Central memory CD8-positive, alpha-beta T cell (primary cell): ENCODE results near the gene SCG2.

ENCODE experiments used
- ATAC-seq: fragments of 150-1000 bp; cut with Tn5 transposase; replicated peaks from 2 replicates; pipeline ENCODE4 v1.10.0; 2022; ENCODE audit warnings: mild to moderate bottlenecking, moderate FRiP score, moderate number of reproducible peaks; ENCODE audit not compliant: poor library complexity, severe bottlenecking; ENCODE audit errors: extremely low read depth
- DNase-seq, 2 donors: peaks; one replicate each; pipeline ENCODE4 v3.0.0; 2021; ENCODE audit warnings: low spot score in 2 of 2
- H3K27ac Mint-ChIP-seq: one replicate; pipeline ENCODE4 v1.8.0; 2022; ENCODE audit warnings: low read depth, mild to moderate bottlenecking, moderate library complexity, mixed read lengths
- H3K27me3 Mint-ChIP-seq: one replicate; pipeline ENCODE4 v1.8.0; 2022; ENCODE audit warnings: mixed read lengths
- H3K36me3 Mint-ChIP-seq: one replicate; pipeline ENCODE4 v1.8.0; 2022; ENCODE audit warnings: mild to moderate bottlenecking, moderate library complexity, mixed read lengths; ENCODE audit not compliant: insufficient read depth
- H3K4me1 Mint-ChIP-seq: one replicate; pipeline ENCODE4 v1.8.0; 2022; ENCODE audit warnings: mixed read lengths
- H3K4me3 Mint-ChIP-seq: one replicate; pipeline ENCODE4 v1.8.0; 2022; ENCODE audit warnings: mild to moderate bottlenecking, moderate library complexity, mixed read lengths
- H3K9me3 Mint-ChIP-seq: one replicate; pipeline ENCODE4 v1.8.0; 2022; ENCODE audit warnings: mixed read lengths

Gene SCG2

GRCh38 chr2:223626716-223627115 is 24.6 kb upstream of the SCG2 start:
- Mint-ChIP-seq H3K4me1 (no peaks in the 10 kb centered on the region), H3K4me3 (no peak overlapping the region), H3K9me3 (no peaks in the 10 kb centered on the region), H3K27me3 (peaks cover 72% of the 10 kb centered on the region), H3K36me3 (peaks cover 2% of the 10 kb centered on the region), H3K27ac (no peak overlapping the region)
- DNase-seq, result no peak
- ATAC-seq, result no peak

- H3K27ac Mint-ChIP-seq, result no peak overlapping the region
- no peak for ATAC-seq
- DNase-seq, result no peak
- H3K4me3 Mint-ChIP-seq, result no peak overlapping the region
- peaks cover 69% of the 10 kb centered on the region for H3K27me3 Mint-ChIP-seq
- no peaks in the 10 kb centered on the region for H3K9me3 Mint-ChIP-seq
- H3K4me1 Mint-ChIP-seq, result no peaks in the 10 kb centered on the region
- peaks cover 2% of the 10 kb centered on the region for H3K36me3 Mint-ChIP-seq
Observed at GRCh38 chr2:223625652-223626051, 23.5 kb upstream of the SCG2 start.

- no peaks in the 10 kb centered on the region for H3K4me1 Mint-ChIP-seq
- peaks cover 2% of the 10 kb centered on the region for H3K36me3 Mint-ChIP-seq
- H3K9me3 Mint-ChIP-seq, result no peaks in the 10 kb centered on the region
- peaks cover 57% of the 10 kb centered on the region for H3K27me3 Mint-ChIP-seq
- no peak overlapping the region for H3K4me3 Mint-ChIP-seq
- no peak overlapping the region for H3K27ac Mint-ChIP-seq
- ATAC-seq (no peak), DNase-seq (no peak)
Observed at GRCh38 chr2:223621901-223622300, 19.7 kb upstream of the SCG2 start.

- Mint-ChIP-seq H3K27me3 (peaks cover 69% of the 10 kb centered on the region), H3K4me3 (no peak overlapping the region), H3K4me1 (no peaks in the 10 kb centered on the region), H3K9me3 (no peaks in the 10 kb centered on the region), H3K27ac (no peak overlapping the region), H3K36me3 (no peaks in the 10 kb centered on the region)
- ATAC-seq (no peak), DNase-seq (no peak)
Observed at GRCh38 chr2:223619486-223620129, 17.4 kb upstream of the SCG2 start.

GRCh38 chr2:223618172-223619035 is 16.2 kb upstream of the SCG2 start:
- no peak for DNase-seq
- no peaks in the 10 kb centered on the region for H3K36me3 Mint-ChIP-seq
- H3K27me3 Mint-ChIP-seq, result peaks cover 78% of the 10 kb centered on the region
- no peak overlapping the region for H3K27ac Mint-ChIP-seq
- no peaks in the 10 kb centered on the region for H3K4me1 Mint-ChIP-seq
- ATAC-seq, result no peak
- no peaks in the 10 kb centered on the region for H3K9me3 Mint-ChIP-seq
- H3K4me3 Mint-ChIP-seq, result no peak overlapping the region

- H3K27ac Mint-ChIP-seq, result no peak overlapping the region
- H3K4me1 Mint-ChIP-seq, result no peaks in the 10 kb centered on the region
- peaks cover 76% of the 10 kb centered on the region for H3K27me3 Mint-ChIP-seq
- DNase-seq (no peak), ATAC-seq (no peak)
- H3K4me3 Mint-ChIP-seq, result no peak overlapping the region
- H3K9me3 Mint-ChIP-seq, result no peaks in the 10 kb centered on the region
- no peaks in the 10 kb centered on the region for H3K36me3 Mint-ChIP-seq
Observed at GRCh38 chr2:223614534-223614933, 12.4 kb upstream of the SCG2 start.

- H3K27ac Mint-ChIP-seq, result no peak overlapping the region
- no peaks in the 10 kb centered on the region for H3K36me3 Mint-ChIP-seq
- no peak overlapping the region for H3K4me3 Mint-ChIP-seq
- peaks cover 65% of the 10 kb centered on the region for H3K27me3 Mint-ChIP-seq
- ATAC-seq, result no peak
- no peak for DNase-seq
- H3K4me1 Mint-ChIP-seq, result no peaks in the 10 kb centered on the region
- H3K9me3 Mint-ChIP-seq, result no peaks in the 10 kb centered on the region
Observed at GRCh38 chr2:223613017-223613950, 11.1 kb upstream of the SCG2 start.

GRCh38 chr2:223612501-223612900 is 10.3 kb upstream of the SCG2 start:
- no peaks in the 10 kb centered on the region for H3K36me3 Mint-ChIP-seq
- no peak for ATAC-seq
- H3K27ac Mint-ChIP-seq, result no peak overlapping the region
- DNase-seq, result no peak
- no peaks in the 10 kb centered on the region for H3K9me3 Mint-ChIP-seq
- H3K4me3 Mint-ChIP-seq, result no peak overlapping the region
- peaks cover 65% of the 10 kb centered on the region for H3K27me3 Mint-ChIP-seq
- no peaks in the 10 kb centered on the region for H3K4me1 Mint-ChIP-seq

GRCh38 chr2:223611061-223611460 is 8.9 kb upstream of the SCG2 start:
- no peaks in the 10 kb centered on the region for H3K36me3 Mint-ChIP-seq
- no peaks in the 10 kb centered on the region for H3K4me1 Mint-ChIP-seq
- H3K27me3 Mint-ChIP-seq, result peaks cover 66% of the 10 kb centered on the region
- no peak overlapping the region for H3K4me3 Mint-ChIP-seq
- no peak overlapping the region for H3K27ac Mint-ChIP-seq
- no peak for ATAC-seq
- no peak for DNase-seq
- H3K9me3 Mint-ChIP-seq, result no peaks in the 10 kb centered on the region

GRCh38 chr2:223607476-223607875 is 5.3 kb upstream of the SCG2 start:
- no peak overlapping the region for H3K27ac Mint-ChIP-seq
- H3K4me3 Mint-ChIP-seq, result no peak overlapping the region
- H3K4me1 Mint-ChIP-seq, result no peaks in the 10 kb centered on the region
- no peaks in the 10 kb centered on the region for H3K36me3 Mint-ChIP-seq
- H3K9me3 Mint-ChIP-seq, result no peaks in the 10 kb centered on the region
- peaks cover 46% of the 10 kb centered on the region for H3K27me3 Mint-ChIP-seq
- no peak for ATAC-seq
- DNase-seq, result no peak

GRCh38 chr2:223606946-223607345 is 4.8 kb upstream of the SCG2 start:
- Mint-ChIP-seq H3K4me3 (no peak overlapping the region), H3K27ac (no peak overlapping the region), H3K9me3 (no peaks in the 10 kb centered on the region), H3K4me1 (no peaks in the 10 kb centered on the region), H3K36me3 (no peaks in the 10 kb centered on the region), H3K27me3 (peaks cover 41% of the 10 kb centered on the region)
- DNase-seq, result no peak
- no peak for ATAC-seq

- ATAC-seq (no peak), DNase-seq (no peak)
- Mint-ChIP-seq H3K36me3 (no peaks in the 10 kb centered on the region), H3K27ac (no peak overlapping the region), H3K4me1 (no peaks in the 10 kb centered on the region), H3K27me3 (peaks cover 29% of the 10 kb centered on the region), H3K9me3 (no peaks in the 10 kb centered on the region), H3K4me3 (no peak overlapping the region)
Observed at GRCh38 chr2:223604231-223604630, 2.1 kb upstream of the SCG2 start.
